Measurements from ENCODE around the gene CNGA3.

GRCh38 chr2:98308532-98308931 is 37.7 kb upstream of the CNGA3 start:
- TF ChIP-seq, protein P1, sequence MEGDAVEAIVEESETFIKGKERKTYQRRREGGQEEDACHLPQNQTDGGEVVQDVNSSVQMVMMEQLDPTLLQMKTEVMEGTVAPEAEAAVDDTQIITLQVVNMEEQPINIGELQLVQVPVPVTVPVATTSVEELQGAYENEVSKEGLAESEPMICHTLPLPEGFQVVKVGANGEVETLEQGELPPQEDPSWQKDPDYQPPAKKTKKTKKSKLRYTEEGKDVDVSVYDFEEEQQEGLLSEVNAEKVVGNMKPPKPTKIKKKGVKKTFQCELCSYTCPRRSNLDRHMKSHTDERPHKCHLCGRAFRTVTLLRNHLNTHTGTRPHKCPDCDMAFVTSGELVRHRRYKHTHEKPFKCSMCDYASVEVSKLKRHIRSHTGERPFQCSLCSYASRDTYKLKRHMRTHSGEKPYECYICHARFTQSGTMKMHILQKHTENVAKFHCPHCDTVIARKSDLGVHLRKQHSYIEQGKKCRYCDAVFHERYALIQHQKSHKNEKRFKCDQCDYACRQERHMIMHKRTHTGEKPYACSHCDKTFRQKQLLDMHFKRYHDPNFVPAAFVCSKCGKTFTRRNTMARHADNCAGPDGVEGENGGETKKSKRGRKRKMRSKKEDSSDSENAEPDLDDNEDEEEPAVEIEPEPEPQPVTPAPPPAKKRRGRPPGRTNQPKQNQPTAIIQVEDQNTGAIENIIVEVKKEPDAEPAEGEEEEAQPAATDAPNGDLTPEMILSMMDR (IDR thresholded peaks at IDR 0.05) = no peak
- TF ChIP-seq POLR2A (IDR thresholded peaks at IDR 0.05) = no peak

Data from breast epithelium (tissue), 3 donors.